Mucosa of rectum (tissue), 2 donors: ENCODE measurements around the gene CDC42EP3.

ENCODE experiments used
- H3K27ac ChIP-seq, 2 donors: one replicate each; pipeline ENCODE4 v1.7.0; 2013; ENCODE audit warnings: inconsistent platforms in 2 of 2, low read depth in 2 of 2, low read length in 2 of 2
- H3K27me3 ChIP-seq, 2 donors: one replicate each; pipeline ENCODE4 v1.7.0; 2013; ENCODE audit warnings: low read length in 2 of 2; ENCODE audit not compliant: control insufficient read depth in 2 of 2, insufficient read depth in 2 of 2
- H3K36me3 ChIP-seq, 2 donors: one replicate each; pipeline ENCODE4 v1.7.0; 2013; ENCODE audit warnings: low read length in 2 of 2; ENCODE audit not compliant: control insufficient read depth in 2 of 2, insufficient read depth in 2 of 2
- H3K4me1 ChIP-seq, 2 donors: one replicate each; pipeline ENCODE4 v1.7.0; 2013; ENCODE audit warnings: low read length in 2 of 2, mild to moderate bottlenecking in 1 of 2; ENCODE audit not compliant: control insufficient read depth in 2 of 2, insufficient read depth in 2 of 2
- H3K4me3 ChIP-seq, 2 donors: one replicate each; pipeline ENCODE4 v1.7.0; 2013; ENCODE audit warnings: low read length in 2 of 2
- H3K9ac ChIP-seq, 2 donors: one replicate each; pipeline ENCODE4 v1.7.0; 2013; ENCODE audit warnings: low read length in 2 of 2, low read depth in 1 of 2, mild to moderate bottlenecking in 1 of 2
- H3K9me3 ChIP-seq, 2 donors: one replicate each; pipeline ENCODE4 v1.7.0; 2013; ENCODE audit warnings: low read length in 2 of 2; ENCODE audit not compliant: control insufficient read depth in 2 of 2
- donor health status: healthy.
- donor health status: Normal muscosa, but diverticular disease.

CDC42EP3 gene

GRCh38 chr2:37707393-37707792 is 36.0 kb upstream of the CDC42EP3 start:
- Histone ChIP-seq H3K4me1 (peaks cover 5 to 7% of the 10 kb centered on the region in 2 donors), H3K27ac (no peak overlapping the region), H3K36me3 (no peaks in the 10 kb centered on the region), H3K9ac (peak overlapping the region in 1 of 2 donors; percentile 29), H3K27me3 (no peaks in the 10 kb centered on the region), H3K9me3 (no peaks in the 10 kb centered on the region), H3K4me3 (no peak overlapping the region)

- H3K27ac ChIP-seq: peak overlapping the region in 1 of 2 donors; percentile 6
- peak overlapping the region in 1 of 2 donors; percentile 29 for H3K9ac ChIP-seq
- H3K4me1 ChIP-seq: peaks cover 5 to 7% of the 10 kb centered on the region in 2 donors
- H3K4me3 ChIP-seq: no peak overlapping the region
- no peaks in the 10 kb centered on the region for H3K36me3 ChIP-seq
- no peaks in the 10 kb centered on the region for H3K27me3 ChIP-seq
- H3K9me3 ChIP-seq: no peaks in the 10 kb centered on the region
Observed at GRCh38 chr2:37706334-37707183, 35.1 kb upstream of the CDC42EP3 start.

- Histone ChIP-seq H3K9me3 (no peaks in the 10 kb centered on the region), H3K36me3 (no peaks in the 10 kb centered on the region), H3K4me3 (no peak overlapping the region), H3K27ac (no peak overlapping the region), H3K27me3 (no peaks in the 10 kb centered on the region), H3K4me1 (peaks cover 5 to 7% of the 10 kb centered on the region in 2 donors), H3K9ac (no peak overlapping the region)
Observed at GRCh38 chr2:37705191-37705590, 33.7 kb upstream of the CDC42EP3 start.

GRCh38 chr2:37698931-37699481 is 27.6 kb upstream of the CDC42EP3 start:
- no peaks in the 10 kb centered on the region for H3K36me3 ChIP-seq
- no peaks in the 10 kb centered on the region for H3K27me3 ChIP-seq
- no peak overlapping the region for H3K4me3 ChIP-seq
- no peak overlapping the region for H3K27ac ChIP-seq
- no peaks in the 10 kb centered on the region for H3K4me1 ChIP-seq
- no peaks in the 10 kb centered on the region for H3K9me3 ChIP-seq
- H3K9ac ChIP-seq: no peak overlapping the region

- Histone ChIP-seq H3K9ac (no peak overlapping the region), H3K4me1 (no peaks in the 10 kb centered on the region), H3K27ac (no peak overlapping the region), H3K4me3 (no peak overlapping the region), H3K9me3 (no peaks in the 10 kb centered on the region), H3K36me3 (no peaks in the 10 kb centered on the region), H3K27me3 (no peaks in the 10 kb centered on the region)
Observed at GRCh38 chr2:37695336-37695735, 23.9 kb upstream of the CDC42EP3 start.

- no peak overlapping the region for H3K9ac ChIP-seq
- peaks cover 2 to 3% of the 10 kb centered on the region in 2 donors for H3K4me1 ChIP-seq
- no peak overlapping the region for H3K27ac ChIP-seq
- H3K9me3 ChIP-seq: no peaks in the 10 kb centered on the region
- H3K36me3 ChIP-seq: no peaks in the 10 kb centered on the region
- H3K27me3 ChIP-seq: no peaks in the 10 kb centered on the region
- no peak overlapping the region for H3K4me3 ChIP-seq
Observed at GRCh38 chr2:37692711-37693110, 21.3 kb upstream of the CDC42EP3 start.

GRCh38 chr2:37689751-37690150 is 18.3 kb upstream of the CDC42EP3 start:
- H3K4me3 ChIP-seq: no peak overlapping the region
- peak overlapping the region; percentile 5 to 55 for H3K27ac ChIP-seq
- H3K9ac ChIP-seq: no peak overlapping the region

GRCh38 chr2:37688771-37689468 is 17.5 kb upstream of the CDC42EP3 start:
- no peak overlapping the region for H3K9ac ChIP-seq
- no peaks in the 10 kb centered on the region for H3K27me3 ChIP-seq
- H3K4me1 ChIP-seq: peaks cover 2 to 3% of the 10 kb centered on the region in 2 donors
- H3K9me3 ChIP-seq: no peaks in the 10 kb centered on the region
- H3K36me3 ChIP-seq: no peaks in the 10 kb centered on the region
- no peak overlapping the region for H3K4me3 ChIP-seq
- H3K27ac ChIP-seq: peak overlapping the region; percentile 26 to 55

More at GRCh38 chr2:37689751-37690150, 18.3 kb upstream of the CDC42EP3 start:
- no peaks in the 10 kb centered on the region for H3K9me3 ChIP-seq
- no peaks in the 10 kb centered on the region for H3K36me3 ChIP-seq
- H3K4me1 ChIP-seq: peaks cover 2 to 3% of the 10 kb centered on the region in 2 donors
- no peaks in the 10 kb centered on the region for H3K27me3 ChIP-seq

- no peak overlapping the region for H3K4me3 ChIP-seq
- H3K36me3 ChIP-seq: no peaks in the 10 kb centered on the region
- no peak overlapping the region for H3K9ac ChIP-seq
- no peak overlapping the region for H3K27ac ChIP-seq
- H3K4me1 ChIP-seq: peaks cover 2 to 6% of the 10 kb centered on the region in 2 donors
- no peaks in the 10 kb centered on the region for H3K27me3 ChIP-seq
- no peaks in the 10 kb centered on the region for H3K9me3 ChIP-seq
Observed at GRCh38 chr2:37686792-37687526, 15.5 kb upstream of the CDC42EP3 start.
